Subcutaneous adipose tissue (tissue), 4 donors: Measurements from ENCODE around the gene TM7SF2. TPM values are rescaled to one million over a fixed set of nuclear protein-coding genes. Genes with fewer than 3 reads are reported as not detected.

ENCODE experiments used
- CTCF ChIP-seq: fragments of 450-650 bp; IDR thresholded peaks from one replicate; pipeline ENCODE4 v1.5.1; 2016; ENCODE audit warnings: low read depth, mild to moderate bottlenecking, control low read depth, antibody characterized with exemption, moderate library complexity
- total RNA-seq, 4 donors: library from RNA; depleted of rRNA; stranded (reverse); fragments of >200 nt; gene quantifications; one replicate each; pipeline ENCODE4 v1.1.0, GENCODE V29; 2016

The TM7SF2 gene
- total RNA-seq, 4 donors from 2014 or later: 95.1 to 339 (median 209) TPM

- no peak for TF ChIP-seq CTCF
Measured at GRCh38 chr11:65110354-65110861, 1.3 kb upstream of the TM7SF2 start.

- TF ChIP-seq CTCF: no peak
Measured at GRCh38 chr11:65111159-65111743, 421 bp upstream of the TM7SF2 start.

- TF ChIP-seq CTCF: no peak
Measured at GRCh38 chr11:65112546-65113360, 1.1 kb downstream of the TM7SF2 start.

GRCh38 chr11:65113361-65113756 lies 1.7 kb downstream of the TM7SF2 start:
- TF ChIP-seq CTCF: no peak

- TF ChIP-seq CTCF: no peak
Measured at GRCh38 chr11:65113839-65114238, 2.2 kb downstream of the TM7SF2 start.

GRCh38 chr11:65114538-65115171 lies 3.0 kb downstream of the TM7SF2 start:
- no peak for TF ChIP-seq CTCF
